SK-N-SH treated with all-trans-retinoic acid at 6 μM for 48 hours (cell line): ENCODE measurements around the gene ACSL6.

Experiments
- CREB5 ChIP-seq: fragments of 250-450 bp; sonication (Bioruptor Pico); IDR thresholded peaks from 2 replicates; pipeline ENCODE4 v1.5.1; 2020; ENCODE audit warnings: low read depth, mild to moderate bottlenecking, moderate library complexity
- GLIS3 ChIP-seq: fragments of 250-450 bp; sonication (Bioruptor Pico); IDR thresholded peaks from 2 replicates; pipeline ENCODE4 v1.5.0; 2020; ENCODE audit warnings: mild to moderate bottlenecking, moderate library complexity
- ISL1 ChIP-seq: fragments of 250-450 bp; sonication (Bioruptor Pico); IDR thresholded peaks from 2 replicates; pipeline ENCODE4 v2.1.2; 2022; ENCODE audit warnings: mild to moderate bottlenecking, moderate library complexity
- PATZ1 ChIP-seq: fragments of 250-450 bp; sonication (Bioruptor Pico); IDR thresholded peaks from 2 replicates; pipeline ENCODE4 v1.8.0; 2020; ENCODE audit warnings: mild to moderate bottlenecking, moderate library complexity, borderline replicate concordance
- TCF4 ChIP-seq: fragments of 250-450 bp; sonication (Bioruptor Pico); IDR thresholded peaks from 2 replicates; pipeline ENCODE4 v1.8.0; 2021; ENCODE audit warnings: mild to moderate bottlenecking, moderate library complexity, borderline replicate concordance
- ZC3H10 ChIP-seq: fragments of 250-450 bp; sonication (Bioruptor Pico); IDR thresholded peaks from 2 replicates; pipeline ENCODE4 v1.5.1; 2021; ENCODE audit warnings: mild to moderate bottlenecking, moderate library complexity
- ZNF8 ChIP-seq: fragments of 450-650 bp; formaldehyde crosslinking; IDR thresholded peaks from 2 replicates; pipeline ENCODE4 v1.5.0; 2020; ENCODE audit warnings: mild to moderate bottlenecking, moderate library complexity
- TF ChIP-seq, protein P1 (sequence below): fragments of 250-450 bp; sonication (Bioruptor Pico); IDR thresholded peaks from 2 replicates; pipeline ENCODE4 v1.5.1; 2021; ENCODE audit warnings: mild to moderate bottlenecking, moderate library complexity

- TF ChIP-seq TCF4 (CRISPR knock-in tag) = no peak
- TF ChIP-seq CREB5 (CRISPR knock-in tag) = no peak
- TF ChIP-seq GLIS3 (CRISPR knock-in tag) = no peak
- TF ChIP-seq ZNF8 = no peak
- no peak for TF ChIP-seq PATZ1
- TF ChIP-seq, protein P1, sequence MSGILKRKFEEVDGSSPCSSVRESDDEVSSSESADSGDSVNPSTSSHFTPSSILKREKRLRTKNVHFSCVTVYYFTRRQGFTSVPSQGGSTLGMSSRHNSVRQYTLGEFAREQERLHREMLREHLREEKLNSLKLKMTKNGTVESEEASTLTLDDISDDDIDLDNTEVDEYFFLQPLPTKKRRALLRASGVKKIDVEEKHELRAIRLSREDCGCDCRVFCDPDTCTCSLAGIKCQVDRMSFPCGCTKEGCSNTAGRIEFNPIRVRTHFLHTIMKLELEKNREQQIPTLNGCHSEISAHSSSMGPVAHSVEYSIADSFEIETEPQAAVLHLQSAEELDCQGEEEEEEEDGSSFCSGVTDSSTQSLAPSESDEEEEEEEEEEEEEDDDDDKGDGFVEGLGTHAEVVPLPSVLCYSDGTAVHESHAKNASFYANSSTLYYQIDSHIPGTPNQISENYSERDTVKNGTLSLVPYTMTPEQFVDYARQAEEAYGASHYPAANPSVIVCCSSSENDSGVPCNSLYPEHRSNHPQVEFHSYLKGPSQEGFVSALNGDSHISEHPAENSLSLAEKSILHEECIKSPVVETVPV (CRISPR knock-in tag) = no peak
- no peak for TF ChIP-seq ZC3H10
- TF ChIP-seq ISL1 = no peak
Observed at GRCh38 chr5:131993676-131994075, 17.8 kb downstream of the ACSL6 start.
